HG03354 (cell line): Measurements from ENCODE around the gene MAPK8IP2.
"Not testable (repeated sequence)": the region's sequence is repeated elsewhere in the genome, so short reads cannot be mapped to it uniquely, and the experiment has no call there.

ENCODE experiments used
- ATAC-seq: cut with Tn5 transposase; IDR thresholded peaks from one replicate; pipeline ENCODE4 v1.9.1; 2021; ENCODE audit warnings: mild to moderate bottlenecking; ENCODE audit not compliant: unreplicated experiment, poor library complexity, severe bottlenecking

The MAPK8IP2 gene

GRCh38 chr22:50626850-50627641 lies 26.5 kb downstream of the MAPK8IP2 start:
- no peak for ATAC-seq

- ATAC-seq, result peak; percentile 72
Measured at GRCh38 chr22:50627642-50628542, 27.3 kb downstream of the MAPK8IP2 start, which contains the start of gene ARSA. TSS of gene ARSA (minus strand) at chr22:50628152. CDS start at chr22:50627779, 373 bp downstream.

GRCh38 chr22:50628543-50629134 lies 28.0 kb downstream of the MAPK8IP2 start:
- ATAC-seq, result no peak

- ATAC-seq, result no peak
Measured at GRCh38 chr22:50630376-50630775, 29.8 kb downstream of the MAPK8IP2 start.

- no peak for ATAC-seq
Measured at GRCh38 chr22:50633086-50633485, 32.5 kb downstream of the MAPK8IP2 start.

DNA sequence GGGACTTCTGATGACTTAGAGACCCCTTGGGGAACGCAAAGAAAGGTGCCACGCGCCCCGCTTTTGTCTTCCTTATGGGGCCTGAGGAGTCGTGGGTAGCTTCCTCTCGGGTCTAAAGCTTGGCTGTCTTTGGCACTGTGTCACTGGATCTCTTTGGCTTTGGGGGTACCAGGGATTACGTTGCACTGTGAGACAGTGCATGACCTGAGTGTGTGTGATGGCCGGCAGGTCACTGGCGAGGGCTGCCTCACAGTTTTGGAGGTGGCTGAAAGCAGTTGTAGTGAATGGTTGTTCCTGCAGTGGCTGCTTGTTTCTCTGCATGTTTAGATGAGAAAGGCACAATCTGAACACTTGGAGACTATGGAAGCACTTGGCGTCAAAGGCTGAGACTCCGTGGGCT lies 33.2 kb downstream of the MAPK8IP2 start:
- ATAC-seq, result no peak

DNA sequence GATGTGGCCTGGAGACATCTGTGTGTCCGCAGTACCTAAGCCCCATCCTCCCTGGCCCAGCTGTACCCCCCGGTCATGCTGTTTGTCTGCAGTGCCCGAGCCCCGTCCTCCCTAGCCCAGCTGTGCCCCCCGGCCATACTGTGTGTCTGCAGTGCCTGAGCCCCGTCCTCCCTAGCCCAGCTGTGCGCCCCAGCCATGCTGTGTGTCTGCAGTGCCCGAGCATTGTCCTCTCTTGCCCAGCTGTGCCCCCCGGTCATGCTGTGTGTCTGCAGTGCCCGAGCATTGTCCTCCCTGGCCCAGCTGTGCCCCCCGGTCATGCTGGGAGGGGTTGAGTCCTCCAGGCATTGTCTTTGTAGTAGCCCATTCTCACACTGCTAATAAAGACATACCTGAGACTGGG lies 35.0 kb downstream of the MAPK8IP2 start:
- no peak for ATAC-seq

GRCh38 chr22:50640296-50640695 lies 39.7 kb downstream of the MAPK8IP2 start:
- ATAC-seq, result not testable (repeated sequence)

- ATAC-seq, result no peak
Measured at GRCh38 chr22:50640857-50641647, 40.5 kb downstream of the MAPK8IP2 start.

- no peak for ATAC-seq
Measured at GRCh38 chr22:50641696-50642607, 41.4 kb downstream of the MAPK8IP2 start.

GRCh38 chr22:50643021-50643820 lies 42.6 kb downstream of the MAPK8IP2 start:
- ATAC-seq, result not testable (repeated sequence)

DNA sequence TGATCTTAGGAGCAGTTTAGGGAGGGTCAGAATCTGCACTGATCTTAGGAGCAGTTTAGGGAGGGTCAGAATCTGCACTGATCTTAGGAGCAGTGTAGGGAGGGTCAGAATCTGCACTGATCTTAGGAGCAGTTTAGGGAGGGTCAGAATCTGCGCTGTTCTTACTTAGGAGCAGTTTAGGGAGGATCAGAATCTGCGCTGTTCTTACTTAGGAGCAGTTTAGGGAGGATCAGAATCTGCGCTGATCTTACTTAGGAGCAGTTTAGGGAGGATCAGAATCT lies 43.2 kb downstream of the MAPK8IP2 start:
- not testable (repeated sequence) for ATAC-seq

GRCh38 chr22:50653256-50653655 lies 52.7 kb downstream of the MAPK8IP2 start:
- ATAC-seq, result no peak

GRCh38 chr22:50654664-50655063 lies 54.1 kb downstream of the MAPK8IP2 start:
- ATAC-seq, result not testable (repeated sequence)

DNA sequence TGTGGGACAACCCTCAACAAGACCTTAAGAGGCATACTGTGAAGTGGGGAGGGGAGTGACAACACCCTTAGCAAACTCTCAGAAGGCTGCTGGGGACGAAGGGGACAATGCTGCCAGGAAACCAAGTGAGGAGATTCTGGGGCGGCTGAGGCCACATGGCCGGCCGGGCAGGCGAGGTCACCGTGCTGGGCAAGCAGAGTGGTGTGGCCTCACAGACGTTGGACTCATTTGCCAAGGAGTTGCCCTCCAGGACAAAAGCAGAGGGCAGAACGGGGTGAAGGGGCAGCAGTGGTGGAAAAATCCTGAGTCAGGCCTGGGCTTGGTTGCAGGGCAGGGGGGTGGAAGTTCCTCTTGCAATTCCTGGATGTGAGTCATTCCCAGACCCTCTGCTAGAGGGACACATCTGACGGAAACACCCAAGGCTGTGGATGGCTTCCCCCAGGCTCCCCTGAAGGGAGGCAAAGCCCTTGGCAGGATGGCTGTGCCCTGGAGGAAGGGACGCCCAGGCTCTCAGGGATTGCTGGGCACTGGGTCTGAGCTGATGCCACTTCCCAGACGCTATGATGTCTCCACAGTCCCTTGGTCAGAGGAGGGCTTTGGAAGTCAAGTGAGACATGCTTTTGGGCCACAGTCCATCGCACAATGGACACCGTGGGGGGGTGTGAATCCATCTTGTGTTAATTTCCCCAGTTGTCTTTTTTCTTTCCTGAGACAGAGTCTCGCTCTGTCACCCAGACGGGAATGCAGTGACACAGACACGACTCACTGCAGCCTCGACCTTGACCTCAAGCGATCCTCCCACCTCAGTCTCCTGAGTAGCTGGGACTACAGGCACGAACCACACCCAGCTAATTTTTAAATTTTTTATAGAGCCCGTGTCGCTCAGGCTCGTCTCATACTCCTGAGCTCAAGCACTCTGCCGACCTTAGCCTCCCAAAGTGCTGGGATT lies 55.8 kb downstream of the MAPK8IP2 start:
- no peak for ATAC-seq

DNA sequence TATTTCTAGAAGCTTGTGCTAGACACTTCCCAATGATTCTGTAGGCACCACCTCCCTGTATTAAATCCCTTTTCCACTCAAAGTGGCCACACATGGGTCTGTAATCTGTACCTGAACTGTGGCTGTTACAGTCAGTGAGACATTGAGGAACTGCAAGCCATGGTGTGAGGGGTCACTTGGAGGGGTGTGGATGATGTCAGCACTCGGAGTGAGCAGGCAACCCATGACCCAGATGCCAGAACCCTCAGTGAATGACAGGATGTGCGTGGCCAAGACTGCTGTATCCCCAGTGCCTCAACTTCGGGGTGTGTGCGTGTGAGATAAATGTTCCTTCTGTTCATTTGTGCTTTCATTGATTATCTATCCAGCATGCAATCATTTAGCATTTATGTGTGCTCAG lies 57.3 kb downstream of the MAPK8IP2 start:
- no peak for ATAC-seq

DNA sequence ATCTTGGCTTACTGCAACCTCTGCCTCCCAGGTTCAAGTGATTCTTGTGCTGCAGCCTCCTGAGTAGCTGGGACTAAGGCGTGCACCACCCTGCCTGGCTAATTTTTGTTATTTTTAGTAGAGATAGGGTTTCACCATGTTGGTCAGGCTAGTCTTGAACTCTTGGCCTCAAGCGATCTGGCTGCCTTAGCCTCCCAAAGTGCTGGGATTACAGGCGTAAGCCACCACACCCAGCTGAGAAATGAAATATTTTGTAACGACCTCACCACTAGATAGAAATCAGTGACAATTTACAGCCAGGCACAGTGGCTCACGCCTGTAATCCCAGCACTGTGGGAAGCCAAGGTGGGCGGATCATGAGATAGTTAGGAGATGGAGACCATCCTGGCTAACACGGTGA lies 59.1 kb downstream of the MAPK8IP2 start:
- ATAC-seq, result not testable (repeated sequence)
